A549 (cell line): Measurements from ENCODE around the gene ILDR1.

Experiments used
- BCL3 ChIP-seq: fragments of >200 bp; sonication (Bioruptor Twin); formaldehyde crosslinking; IDR thresholded peaks from 3 replicates; pipeline ENCODE4 v1.6.1; 2016
- CBX8 ChIP-seq: fragments of 200-600 bp; sonication (generic); IDR thresholded peaks from 2 replicates; pipeline ENCODE4 v1.6.1; 2016
- EHMT2 ChIP-seq: fragments of 200-600 bp; sonication (generic); IDR thresholded peaks from 2 replicates; pipeline ENCODE4 v1.6.1; 2016; ENCODE audit warnings: antibody characterized with exemption, low read depth, mild to moderate bottlenecking, moderate library complexity
- HDAC2 ChIP-seq: fragments of 200-600 bp; sonication (generic); IDR thresholded peaks from 2 replicates; pipeline ENCODE4 v1.6.1; 2016
- HEYL ChIP-seq: fragments of 250-450 bp; sonication (Bioruptor Pico); IDR thresholded peaks from 2 replicates; pipeline ENCODE4 v1.8.0; 2021; ENCODE audit warnings: mild to moderate bottlenecking, moderate library complexity
- JUN ChIP-seq, 2 experiments: fragments of >200 bp; sonication (Bioruptor Twin); formaldehyde crosslinking; IDR thresholded peaks; 2 replicates in 1 of 2; 3 replicates in 1 of 2; pipeline ENCODE4 v1.6.1; 2016 to 2017
- PHF8 ChIP-seq: fragments of 200-600 bp; sonication (generic); IDR thresholded peaks from 2 replicates; pipeline ENCODE4 v1.6.1; 2016; ENCODE audit warnings: low read depth, mild to moderate bottlenecking, antibody characterized with exemption, moderate library complexity, borderline replicate concordance
- POLR2A ChIP-seq: IDR thresholded peaks from 2 replicates; pipeline ENCODE4 v1.6.1; 2012; ENCODE audit warnings: mild to moderate bottlenecking, low read length
- RAD21 ChIP-seq, 2 experiments: fragments of >200 bp in 1 of 2; sonication (Bioruptor Twin) in 1 of 2; formaldehyde crosslinking in 1 of 2; IDR thresholded peaks in 1 of 2; conservative IDR thresholded peaks in 1 of 2; 2 replicates in 1 of 2; 3 replicates in 1 of 2; pipeline ENCODE4 v1.6.1; 2012 to 2018; ENCODE audit warnings: inconsistent platforms in 1 of 2
- SMC3 ChIP-seq: fragments of >200 bp; sonication (Bioruptor Twin); formaldehyde crosslinking; IDR thresholded peaks from 3 replicates; pipeline ENCODE4 v1.6.1; 2018; ENCODE audit warnings: inconsistent platforms
- TF ChIP-seq, protein P1 (sequence below): fragments of >200 bp; sonication (Bioruptor Twin); formaldehyde crosslinking; IDR thresholded peaks from 3 replicates; pipeline ENCODE4 v1.5.1; 2016
- TF ChIP-seq, protein P2 (sequence below): fragments of 450-650 bp; IDR thresholded peaks from 2 replicates; pipeline ENCODE4 v1.6.1; 2014; ENCODE audit warnings: antibody characterized with exemption
- TF ChIP-seq, protein P3 (sequence below): fragments of 200-600 bp; sonication (generic); IDR thresholded peaks from 2 replicates; pipeline ENCODE4 v1.6.1; 2016; ENCODE audit warnings: antibody characterized with exemption, mild to moderate bottlenecking, moderate library complexity

GRCh38 chr3:122057671-122058070 lies 35.6 kb upstream of the ILDR1 start:
- TF ChIP-seq, protein P1, sequence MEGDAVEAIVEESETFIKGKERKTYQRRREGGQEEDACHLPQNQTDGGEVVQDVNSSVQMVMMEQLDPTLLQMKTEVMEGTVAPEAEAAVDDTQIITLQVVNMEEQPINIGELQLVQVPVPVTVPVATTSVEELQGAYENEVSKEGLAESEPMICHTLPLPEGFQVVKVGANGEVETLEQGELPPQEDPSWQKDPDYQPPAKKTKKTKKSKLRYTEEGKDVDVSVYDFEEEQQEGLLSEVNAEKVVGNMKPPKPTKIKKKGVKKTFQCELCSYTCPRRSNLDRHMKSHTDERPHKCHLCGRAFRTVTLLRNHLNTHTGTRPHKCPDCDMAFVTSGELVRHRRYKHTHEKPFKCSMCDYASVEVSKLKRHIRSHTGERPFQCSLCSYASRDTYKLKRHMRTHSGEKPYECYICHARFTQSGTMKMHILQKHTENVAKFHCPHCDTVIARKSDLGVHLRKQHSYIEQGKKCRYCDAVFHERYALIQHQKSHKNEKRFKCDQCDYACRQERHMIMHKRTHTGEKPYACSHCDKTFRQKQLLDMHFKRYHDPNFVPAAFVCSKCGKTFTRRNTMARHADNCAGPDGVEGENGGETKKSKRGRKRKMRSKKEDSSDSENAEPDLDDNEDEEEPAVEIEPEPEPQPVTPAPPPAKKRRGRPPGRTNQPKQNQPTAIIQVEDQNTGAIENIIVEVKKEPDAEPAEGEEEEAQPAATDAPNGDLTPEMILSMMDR, result no peak
- TF ChIP-seq EHMT2, result no peak
- no peak for TF ChIP-seq CBX8
- no peak for TF ChIP-seq BCL3
- TF ChIP-seq, protein P2, sequence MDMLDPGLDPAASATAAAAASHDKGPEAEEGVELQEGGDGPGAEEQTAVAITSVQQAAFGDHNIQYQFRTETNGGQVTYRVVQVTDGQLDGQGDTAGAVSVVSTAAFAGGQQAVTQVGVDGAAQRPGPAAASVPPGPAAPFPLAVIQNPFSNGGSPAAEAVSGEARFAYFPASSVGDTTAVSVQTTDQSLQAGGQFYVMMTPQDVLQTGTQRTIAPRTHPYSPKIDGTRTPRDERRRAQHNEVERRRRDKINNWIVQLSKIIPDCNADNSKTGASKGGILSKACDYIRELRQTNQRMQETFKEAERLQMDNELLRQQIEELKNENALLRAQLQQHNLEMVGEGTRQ, result no peak
- no peak for TF ChIP-seq HEYL (CRISPR knock-in tag)
- no peak for TF ChIP-seq PHF8
- TF ChIP-seq RAD21 (conservative IDR thresholded peaks at IDR 0.05 in 1 of 2, IDR thresholded peaks at IDR 0.05 in 1 of 2), result no peak
- no peak for TF ChIP-seq POLR2A
- TF ChIP-seq, protein P3, sequence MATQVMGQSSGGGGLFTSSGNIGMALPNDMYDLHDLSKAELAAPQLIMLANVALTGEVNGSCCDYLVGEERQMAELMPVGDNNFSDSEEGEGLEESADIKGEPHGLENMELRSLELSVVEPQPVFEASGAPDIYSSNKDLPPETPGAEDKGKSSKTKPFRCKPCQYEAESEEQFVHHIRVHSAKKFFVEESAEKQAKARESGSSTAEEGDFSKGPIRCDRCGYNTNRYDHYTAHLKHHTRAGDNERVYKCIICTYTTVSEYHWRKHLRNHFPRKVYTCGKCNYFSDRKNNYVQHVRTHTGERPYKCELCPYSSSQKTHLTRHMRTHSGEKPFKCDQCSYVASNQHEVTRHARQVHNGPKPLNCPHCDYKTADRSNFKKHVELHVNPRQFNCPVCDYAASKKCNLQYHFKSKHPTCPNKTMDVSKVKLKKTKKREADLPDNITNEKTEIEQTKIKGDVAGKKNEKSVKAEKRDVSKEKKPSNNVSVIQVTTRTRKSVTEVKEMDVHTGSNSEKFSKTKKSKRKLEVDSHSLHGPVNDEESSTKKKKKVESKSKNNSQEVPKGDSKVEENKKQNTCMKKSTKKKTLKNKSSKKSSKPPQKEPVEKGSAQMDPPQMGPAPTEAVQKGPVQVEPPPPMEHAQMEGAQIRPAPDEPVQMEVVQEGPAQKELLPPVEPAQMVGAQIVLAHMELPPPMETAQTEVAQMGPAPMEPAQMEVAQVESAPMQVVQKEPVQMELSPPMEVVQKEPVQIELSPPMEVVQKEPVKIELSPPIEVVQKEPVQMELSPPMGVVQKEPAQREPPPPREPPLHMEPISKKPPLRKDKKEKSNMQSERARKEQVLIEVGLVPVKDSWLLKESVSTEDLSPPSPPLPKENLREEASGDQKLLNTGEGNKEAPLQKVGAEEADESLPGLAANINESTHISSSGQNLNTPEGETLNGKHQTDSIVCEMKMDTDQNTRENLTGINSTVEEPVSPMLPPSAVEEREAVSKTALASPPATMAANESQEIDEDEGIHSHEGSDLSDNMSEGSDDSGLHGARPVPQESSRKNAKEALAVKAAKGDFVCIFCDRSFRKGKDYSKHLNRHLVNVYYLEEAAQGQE, result no peak
- TF ChIP-seq HDAC2, result no peak
- no peak for TF ChIP-seq SMC3
- no peak for TF ChIP-seq JUN (IDR thresholded peaks at IDR 0.05)
